ENCODE data around the gene EIF2S2. TPM values are rescaled to one million over a fixed set of nuclear protein-coding genes. Genes with fewer than 3 reads are reported as not detected.
A peak's percentile ranks its signal among the peaks of the same experiment; 100 is the strongest.

EIF2S2 gene
- polyA plus RNA-seq, 3 donors, result 18.8 to 20.1 (median 18.9) TPM

GRCh38 chr20:34043025-34043424, 69.0 kb downstream of the EIF2S2 start:
- peak overlapping the region in 4 of 7 donors; percentile 11 to 60 (median 56) for H3K27ac Mint-ChIP-seq
- H3K4me1 ChIP-seq (ENCODE audit: control insufficient read depth in 1 of 2, insufficient read depth in 2 of 2, low read length in 2 of 2), result no peaks in the 10 kb centered on the region
- H3K27ac ChIP-seq (ENCODE audit: low read depth in 1 of 2, low read length in 2 of 2), result peak overlapping the region in 1 of 2 donors; percentile 10
- H2AFZ ChIP-seq (ENCODE audit: insufficient read depth, low read depth, low read length, poor library complexity, severe bottlenecking), result no peak overlapping the region
- H3K9me3 ChIP-seq (replicated peaks in 1 of 2; ENCODE audit: control insufficient read depth in 1 of 2, insufficient read depth in 1 of 2, low read length in 2 of 2), result no peaks in the 10 kb centered on the region
- H3K36me3 Mint-ChIP-seq, result peaks cover 16 to 37% of the 10 kb centered on the region in 2 donors
- H3K4me1 Mint-ChIP-seq, result peaks cover 17% of the 10 kb centered on the region
- DNase-seq, result no peak
- H3K27me3 ChIP-seq (ENCODE audit: control insufficient read depth in 2 of 2, insufficient read depth in 2 of 2, low read length in 2 of 2), result no peaks in the 10 kb centered on the region
- no peaks in the 10 kb centered on the region for H3K9me3 Mint-ChIP-seq
- peaks cover 100% of the 10 kb centered on the region for H3K79me2 ChIP-seq (ENCODE audit: insufficient read depth, low read length)
- H3K27me3 Mint-ChIP-seq (ENCODE audit: low read depth in 3 of 3), result no peaks in the 10 kb centered on the region
- intact Hi-C loops (cut with micrococcal nuclease), result no loop called here
- H3K4me2 ChIP-seq (replicated peaks; ENCODE audit: extremely low read depth, low read length, poor library complexity, severe bottlenecking), result no peak overlapping the region
- no peak overlapping the region for H3K4me3 Mint-ChIP-seq
- H3K36me3 ChIP-seq (replicated peaks in 1 of 2; ENCODE audit: control insufficient read depth in 1 of 2, insufficient read depth in 2 of 2, low read length in 2 of 2), result peaks cover 4 to 74% of the 10 kb centered on the region in 2 donors
- TF ChIP-seq CTCF (IDR thresholded peaks at IDR 0.05), result no peak
- peaks cover 100% of the 10 kb centered on the region for H4K20me1 ChIP-seq (ENCODE audit: insufficient read depth, low read length)
- no peak overlapping the region for H3K4me3 ChIP-seq (replicated peaks in 1 of 3; ENCODE audit: low read depth in 2 of 3, low read length in 3 of 3)
- no peak overlapping the region for H3K9ac ChIP-seq (ENCODE audit: insufficient read depth, low read length, poor library complexity, severe bottlenecking)

- Histone ChIP-seq H3K36me3 (replicated peaks in 1 of 2; ENCODE audit: control insufficient read depth in 1 of 2, insufficient read depth in 2 of 2, low read length in 2 of 2) (peaks cover 4 to 73% of the 10 kb centered on the region in 2 donors), H3K79me2 (ENCODE audit: insufficient read depth, low read length) (peaks cover 100% of the 10 kb centered on the region), H3K4me1 (ENCODE audit: control insufficient read depth in 1 of 2, insufficient read depth in 2 of 2, low read length in 2 of 2) (no peaks in the 10 kb centered on the region), H3K9ac (ENCODE audit: insufficient read depth, low read length, poor library complexity, severe bottlenecking) (no peak overlapping the region), H4K20me1 (ENCODE audit: insufficient read depth, low read length) (peaks cover 100% of the 10 kb centered on the region), H3K4me2 (replicated peaks; ENCODE audit: extremely low read depth, low read length, poor library complexity, severe bottlenecking) (no peak overlapping the region), H3K9me3 (replicated peaks in 1 of 2; ENCODE audit: control insufficient read depth in 1 of 2, insufficient read depth in 1 of 2, low read length in 2 of 2) (no peaks in the 10 kb centered on the region), H2AFZ (ENCODE audit: insufficient read depth, low read depth, low read length, poor library complexity, severe bottlenecking) (no peak overlapping the region), H3K27ac (ENCODE audit: low read depth in 1 of 2, low read length in 2 of 2) (peak overlapping the region in 1 of 2 donors; percentile 10), H3K4me3 (replicated peaks in 1 of 3; ENCODE audit: low read depth in 2 of 3, low read length in 3 of 3) (no peak overlapping the region), H3K27me3 (ENCODE audit: control insufficient read depth in 2 of 2, insufficient read depth in 2 of 2, low read length in 2 of 2) (no peaks in the 10 kb centered on the region)
- no peaks in the 10 kb centered on the region for H3K9me3 Mint-ChIP-seq
- no CpG with 5 or more reads among the region's 4 CpGs for WGBS (ENCODE audit: insufficient coverage)
- H3K4me1 Mint-ChIP-seq, result peaks cover 18% of the 10 kb centered on the region
- H3K27me3 Mint-ChIP-seq (ENCODE audit: low read depth in 3 of 3), result no peaks in the 10 kb centered on the region
- DNase-seq, result no peak
- no peak for TF ChIP-seq CTCF (IDR thresholded peaks at IDR 0.05)
- H3K36me3 Mint-ChIP-seq, result peaks cover 15 to 32% of the 10 kb centered on the region in 2 donors
- no peak overlapping the region for H3K4me3 Mint-ChIP-seq
- intact Hi-C loops (cut with micrococcal nuclease), result no loop called here
- peak overlapping the region in 3 of 7 donors; percentile 4 to 78 (median 5) for H3K27ac Mint-ChIP-seq
Measured at GRCh38 chr20:34042262-34042661, 69.8 kb downstream of the EIF2S2 start.

Data from CD14-positive monocyte (primary cell).